GM12892 (cell line): ENCODE results near the gene LCN10.

ENCODE experiments used
- POLR2A ChIP-seq: IDR thresholded peaks from 2 replicates; pipeline ENCODE4 v1.6.1; 2011; ENCODE audit warnings: low read depth, low read length, control low read depth
- POLR2AphosphoS5 ChIP-seq: IDR thresholded peaks from 2 replicates; pipeline ENCODE4 v1.6.1; 2011; ENCODE audit warnings: low read depth, low read length, control low read depth

- TF ChIP-seq POLR2A (no peak), POLR2AphosphoS5 (no peak)
Observed at GRCh38 chr9:136784249-136784996, 41.7 kb upstream of the LCN10 start.
